Cardiac fibroblast (primary cell): ENCODE results near the gene LYPD6B.

Experiments
- DNase-seq, 2 donors: peaks; one replicate each; pipeline versions ENCODE4 v3.0.0 to v3.0.0-alpha.2; 2010; ENCODE audit warnings: low read depth in 2 of 2
- H3K4me3 ChIP-seq, 2 donors: replicated peaks in 1 of 2; 1 replicate in 1 of 2; 2 replicates in 1 of 2; pipeline ENCODE4 v1.5.1; 2011; ENCODE audit warnings: low read depth in 2 of 2, low read length in 2 of 2, mild to moderate bottlenecking in 2 of 2, moderate library complexity in 1 of 2
- TF ChIP-seq, protein P1 (sequence below): IDR thresholded peaks from one replicate; pipeline ENCODE4 v1.5.1; 2011; ENCODE audit warnings: low read depth, mild to moderate bottlenecking, low read length, inconsistent platforms

LYPD6B gene

GRCh38 chr2:149261692-149262091 lies 223.2 kb downstream of the LYPD6B start:
- no peak for DNase-seq
- TF ChIP-seq, protein P1, sequence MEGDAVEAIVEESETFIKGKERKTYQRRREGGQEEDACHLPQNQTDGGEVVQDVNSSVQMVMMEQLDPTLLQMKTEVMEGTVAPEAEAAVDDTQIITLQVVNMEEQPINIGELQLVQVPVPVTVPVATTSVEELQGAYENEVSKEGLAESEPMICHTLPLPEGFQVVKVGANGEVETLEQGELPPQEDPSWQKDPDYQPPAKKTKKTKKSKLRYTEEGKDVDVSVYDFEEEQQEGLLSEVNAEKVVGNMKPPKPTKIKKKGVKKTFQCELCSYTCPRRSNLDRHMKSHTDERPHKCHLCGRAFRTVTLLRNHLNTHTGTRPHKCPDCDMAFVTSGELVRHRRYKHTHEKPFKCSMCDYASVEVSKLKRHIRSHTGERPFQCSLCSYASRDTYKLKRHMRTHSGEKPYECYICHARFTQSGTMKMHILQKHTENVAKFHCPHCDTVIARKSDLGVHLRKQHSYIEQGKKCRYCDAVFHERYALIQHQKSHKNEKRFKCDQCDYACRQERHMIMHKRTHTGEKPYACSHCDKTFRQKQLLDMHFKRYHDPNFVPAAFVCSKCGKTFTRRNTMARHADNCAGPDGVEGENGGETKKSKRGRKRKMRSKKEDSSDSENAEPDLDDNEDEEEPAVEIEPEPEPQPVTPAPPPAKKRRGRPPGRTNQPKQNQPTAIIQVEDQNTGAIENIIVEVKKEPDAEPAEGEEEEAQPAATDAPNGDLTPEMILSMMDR = no peak
- no peak overlapping the region for H3K4me3 ChIP-seq
